GM23248 (cell line): Measurements from ENCODE around the gene MBP.

Experiments
- EZH2 ChIP-seq: fragments of 200-600 bp; sonication (generic); IDR thresholded peaks from 2 replicates; pipeline ENCODE4 v1.6.1; 2018; ENCODE audit warnings: antibody characterized with exemption, mild to moderate bottlenecking; ENCODE audit not compliant: insufficient read depth, poor library complexity, severe bottlenecking
- EZH2phosphoT487 ChIP-seq: fragments of 200-600 bp; sonication (generic); IDR thresholded peaks from 2 replicates; pipeline ENCODE4 v1.6.1; 2018; ENCODE audit warnings: antibody characterized with exemption, moderate library complexity, mild to moderate bottlenecking, low read depth; ENCODE audit not compliant: insufficient read depth

DNA sequence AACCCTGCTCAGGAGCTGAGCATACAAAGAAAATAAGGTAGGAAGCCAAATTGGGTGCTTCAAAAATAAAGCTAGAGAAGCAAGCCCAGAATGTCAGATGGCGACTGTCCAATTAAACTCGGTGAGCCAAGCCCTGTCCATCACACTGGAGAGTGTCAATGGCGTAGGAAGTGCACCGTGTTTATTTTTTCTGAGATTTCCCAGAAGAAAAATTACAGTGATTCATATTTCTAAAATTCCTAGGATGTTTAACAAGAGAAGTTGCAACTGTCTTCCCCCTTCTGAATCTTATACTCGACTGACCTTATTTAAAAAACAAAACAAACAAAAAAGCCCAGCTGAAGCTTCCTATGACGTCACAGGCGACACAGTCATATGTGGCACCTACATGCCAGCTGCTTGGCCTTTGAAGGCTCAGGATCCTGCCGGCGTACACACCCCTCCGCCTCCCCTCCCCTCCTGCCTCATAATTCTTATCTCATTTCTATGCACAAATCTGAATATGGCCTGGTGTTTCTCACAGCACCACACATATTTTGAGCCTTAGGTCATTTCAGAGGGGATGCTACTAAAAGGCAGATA is 60.8 kb downstream of the MBP start:
- TF ChIP-seq EZH2 (no peak), EZH2phosphoT487 (no peak)
